HFF-Myc (cell line): ENCODE results near the gene NECAB3.

ENCODE experiments used
- DNase-seq: peaks from one replicate; pipeline ENCODE4 v3.0.0-alpha.2; 2011; ENCODE audit warnings: low read depth; ENCODE audit errors: extremely low read depth
- H3K4me3 ChIP-seq: replicated peaks from 2 replicates; pipeline ENCODE4 v1.5.1; 2011; ENCODE audit warnings: low read depth, mild to moderate bottlenecking, control low read depth, low read length
- TF ChIP-seq, protein P1 (sequence below): IDR thresholded peaks from 2 replicates; pipeline ENCODE4 v1.5.1; 2012; ENCODE audit warnings: mild to moderate bottlenecking, low read depth, low read length, control low read depth; ENCODE audit errors: missing control alignments

Gene NECAB3

GRCh38 chr20:33660685-33661058 is 13.6 kb downstream of the NECAB3 start:
- H3K4me3 ChIP-seq: no peak overlapping the region
- TF ChIP-seq, protein P1, sequence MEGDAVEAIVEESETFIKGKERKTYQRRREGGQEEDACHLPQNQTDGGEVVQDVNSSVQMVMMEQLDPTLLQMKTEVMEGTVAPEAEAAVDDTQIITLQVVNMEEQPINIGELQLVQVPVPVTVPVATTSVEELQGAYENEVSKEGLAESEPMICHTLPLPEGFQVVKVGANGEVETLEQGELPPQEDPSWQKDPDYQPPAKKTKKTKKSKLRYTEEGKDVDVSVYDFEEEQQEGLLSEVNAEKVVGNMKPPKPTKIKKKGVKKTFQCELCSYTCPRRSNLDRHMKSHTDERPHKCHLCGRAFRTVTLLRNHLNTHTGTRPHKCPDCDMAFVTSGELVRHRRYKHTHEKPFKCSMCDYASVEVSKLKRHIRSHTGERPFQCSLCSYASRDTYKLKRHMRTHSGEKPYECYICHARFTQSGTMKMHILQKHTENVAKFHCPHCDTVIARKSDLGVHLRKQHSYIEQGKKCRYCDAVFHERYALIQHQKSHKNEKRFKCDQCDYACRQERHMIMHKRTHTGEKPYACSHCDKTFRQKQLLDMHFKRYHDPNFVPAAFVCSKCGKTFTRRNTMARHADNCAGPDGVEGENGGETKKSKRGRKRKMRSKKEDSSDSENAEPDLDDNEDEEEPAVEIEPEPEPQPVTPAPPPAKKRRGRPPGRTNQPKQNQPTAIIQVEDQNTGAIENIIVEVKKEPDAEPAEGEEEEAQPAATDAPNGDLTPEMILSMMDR: no peak
- no peak for DNase-seq

DNA sequence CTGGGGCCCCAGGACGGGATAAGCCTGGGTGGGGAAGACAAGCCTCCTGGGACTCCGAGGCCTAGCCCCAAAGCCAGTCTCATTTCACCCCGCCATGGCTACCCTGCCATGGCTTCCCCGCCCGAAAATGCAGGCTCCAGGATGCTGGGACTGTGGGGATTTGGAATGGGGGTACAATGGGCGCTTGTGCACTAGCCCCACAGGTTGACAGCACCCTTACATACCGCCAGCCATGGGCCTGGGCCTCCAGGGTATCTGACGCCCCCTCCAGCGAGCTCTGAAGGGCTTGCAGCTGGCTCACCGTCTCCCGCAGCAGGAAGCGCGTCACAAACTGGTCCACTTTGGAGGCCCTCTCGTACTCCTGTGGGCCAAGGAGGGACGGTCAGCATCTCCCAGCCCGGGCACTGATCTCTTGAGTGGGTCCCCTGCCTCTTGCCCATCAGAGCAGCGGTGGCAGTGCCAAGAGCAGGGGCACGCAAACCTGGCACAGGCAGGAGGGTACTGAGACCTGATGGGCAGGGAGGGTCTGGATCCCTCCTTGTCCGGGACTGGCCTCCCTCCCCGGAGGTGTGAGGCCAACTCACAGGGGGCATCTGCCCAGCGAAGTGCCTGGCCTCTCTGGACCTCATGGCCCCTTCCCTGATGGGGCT is 14.1 kb downstream of the NECAB3 start:
- DNase-seq: no peak
- TF ChIP-seq, protein P1: no peak
- no peak overlapping the region for H3K4me3 ChIP-seq

DNA sequence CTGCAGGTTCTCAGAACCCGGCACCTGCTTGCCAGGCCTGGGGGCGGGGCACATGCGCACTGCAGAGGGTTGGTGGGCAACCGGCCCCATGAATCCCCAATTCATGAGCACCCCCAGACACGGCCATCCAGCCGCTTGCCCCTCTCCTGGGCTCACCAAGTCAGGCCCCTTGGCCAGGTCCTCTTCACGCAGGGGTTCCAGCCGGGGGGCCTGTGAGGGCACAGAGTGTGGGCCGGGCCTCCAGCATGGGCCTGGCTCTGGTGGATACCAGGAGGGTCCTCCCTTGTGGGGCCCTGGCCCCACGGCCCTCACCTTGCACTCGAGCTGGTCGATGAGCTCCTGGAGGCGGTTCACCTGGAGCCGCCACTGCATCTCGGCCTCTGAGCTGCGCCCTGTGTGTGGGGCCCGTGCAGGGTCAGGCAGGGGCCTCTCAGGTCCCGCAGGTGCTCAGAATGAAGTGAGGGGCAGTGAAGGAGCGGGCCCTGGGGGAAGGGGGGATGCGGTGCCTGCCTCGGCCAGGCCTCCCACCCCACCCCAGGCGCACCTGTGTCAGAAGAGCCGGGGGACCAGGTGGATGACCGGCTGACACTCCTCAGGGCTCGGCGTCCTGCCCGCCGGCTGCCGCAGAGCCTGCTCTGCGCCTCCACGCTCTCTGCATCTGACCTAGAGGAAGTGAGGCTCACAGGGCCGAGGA is 14.7 kb downstream of the NECAB3 start:
- H3K4me3 ChIP-seq: no peak overlapping the region
- TF ChIP-seq, protein P1: no peak

DNA sequence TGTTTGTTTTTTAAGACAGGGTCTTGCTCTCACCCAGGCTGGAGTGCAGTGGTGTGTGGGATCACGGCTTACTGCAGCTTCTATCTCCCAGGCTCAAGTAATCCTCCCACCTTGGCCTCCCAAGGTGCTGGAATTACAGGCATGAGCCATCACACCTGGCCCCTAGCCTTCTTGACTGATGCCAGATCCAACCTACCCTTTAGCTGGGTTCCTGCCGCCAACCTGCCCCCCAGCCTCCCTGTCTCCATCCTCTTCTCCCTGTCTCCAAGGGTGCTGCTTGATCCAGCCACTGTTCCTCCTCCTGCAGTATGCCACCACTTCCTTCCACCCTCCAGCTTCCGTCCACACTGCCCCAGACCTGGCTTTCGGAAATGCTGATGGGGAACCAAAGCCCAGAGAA is 15.3 kb downstream of the NECAB3 start:
- TF ChIP-seq, protein P1: no peak
- H3K4me3 ChIP-seq: no peak overlapping the region
- no peak for DNase-seq

More for the DNA sequence above, 14.7 kb downstream of the NECAB3 start:
- DNase-seq: no peak

DNA sequence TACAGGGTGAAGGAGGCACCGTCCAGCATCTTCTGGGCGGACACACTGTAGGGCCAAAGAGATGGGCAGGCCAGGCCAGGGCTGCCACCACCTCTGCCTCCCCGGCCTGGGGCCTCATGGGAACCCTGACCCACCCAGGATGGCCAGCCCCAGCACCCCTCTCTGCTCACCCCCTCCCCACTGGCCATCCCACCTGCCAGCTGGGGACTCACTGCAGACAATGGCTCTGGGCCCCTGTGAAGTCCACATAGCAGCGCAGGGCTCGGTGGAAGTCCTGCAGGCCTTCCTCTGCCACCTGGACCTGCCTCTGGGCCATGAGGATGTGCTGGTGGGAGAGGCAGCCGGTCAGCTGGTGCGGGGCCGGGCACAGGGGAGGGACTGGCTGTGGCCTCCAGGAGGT is 15.7 kb downstream of the NECAB3 start:
- H3K4me3 ChIP-seq: no peak overlapping the region
- no peak for DNase-seq
- TF ChIP-seq, protein P1: no peak

DNA sequence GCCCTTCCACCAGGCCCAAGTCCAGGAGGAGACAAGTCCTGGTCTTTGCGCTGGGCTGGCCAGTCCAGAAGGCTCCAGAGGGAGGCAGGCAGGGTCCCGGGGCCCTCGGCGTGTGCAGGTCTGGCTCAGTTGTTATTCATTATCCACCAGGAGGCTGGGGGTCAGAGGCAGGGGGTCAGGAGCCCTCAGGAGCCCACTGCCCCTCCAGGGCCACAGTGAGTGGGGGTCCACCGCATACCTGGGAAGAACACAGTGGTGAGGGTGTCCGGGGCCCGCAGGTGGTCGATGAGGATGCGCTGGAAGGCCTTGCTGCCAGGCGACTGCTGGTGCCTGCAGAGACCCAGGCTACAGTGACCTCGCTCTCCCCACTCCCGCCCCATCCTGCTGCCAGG is 16.5 kb downstream of the NECAB3 start:
- H3K4me3 ChIP-seq: no peak overlapping the region

More for the DNA sequence above, 16.5 kb downstream of the NECAB3 start:
- TF ChIP-seq, protein P1: no peak
- DNase-seq: no peak
